ENCODE data around the gene PCDH10.

Gene PCDH10

DNA sequence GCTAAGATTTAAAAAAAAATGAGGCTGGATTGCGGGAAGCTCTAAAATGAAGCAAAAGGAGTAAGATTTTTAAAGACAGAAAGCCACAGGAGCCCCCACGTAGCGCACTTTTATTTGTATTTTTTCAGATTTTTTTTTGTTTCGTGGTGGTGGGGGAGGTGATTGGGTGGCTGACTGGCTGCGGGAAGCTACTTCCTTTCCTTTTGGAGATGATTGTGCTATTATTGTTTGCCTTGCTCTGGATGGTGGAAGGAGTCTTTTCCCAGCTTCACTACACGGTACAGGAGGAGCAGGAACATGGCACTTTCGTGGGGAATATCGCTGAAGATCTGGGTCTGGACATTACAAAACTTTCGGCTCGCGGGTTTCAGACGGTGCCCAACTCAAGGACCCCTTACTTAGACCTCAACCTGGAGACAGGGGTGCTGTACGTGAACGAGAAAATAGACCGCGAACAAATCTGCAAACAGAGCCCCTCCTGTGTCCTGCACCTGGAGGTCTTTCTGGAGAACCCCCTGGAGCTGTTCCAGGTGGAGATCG lies 908 bp downstream of the PCDH10 start:
- H3K4me2 ChIP-seq (ENCODE audit: low read depth, low read length, poor library complexity, severe bottlenecking), result no peak overlapping the region
- no peak for TF ChIP-seq EZH2phosphoT487 (conservative IDR thresholded peaks at IDR 0.05; ENCODE audit: low read length)
- TF ChIP-seq, protein P1, sequence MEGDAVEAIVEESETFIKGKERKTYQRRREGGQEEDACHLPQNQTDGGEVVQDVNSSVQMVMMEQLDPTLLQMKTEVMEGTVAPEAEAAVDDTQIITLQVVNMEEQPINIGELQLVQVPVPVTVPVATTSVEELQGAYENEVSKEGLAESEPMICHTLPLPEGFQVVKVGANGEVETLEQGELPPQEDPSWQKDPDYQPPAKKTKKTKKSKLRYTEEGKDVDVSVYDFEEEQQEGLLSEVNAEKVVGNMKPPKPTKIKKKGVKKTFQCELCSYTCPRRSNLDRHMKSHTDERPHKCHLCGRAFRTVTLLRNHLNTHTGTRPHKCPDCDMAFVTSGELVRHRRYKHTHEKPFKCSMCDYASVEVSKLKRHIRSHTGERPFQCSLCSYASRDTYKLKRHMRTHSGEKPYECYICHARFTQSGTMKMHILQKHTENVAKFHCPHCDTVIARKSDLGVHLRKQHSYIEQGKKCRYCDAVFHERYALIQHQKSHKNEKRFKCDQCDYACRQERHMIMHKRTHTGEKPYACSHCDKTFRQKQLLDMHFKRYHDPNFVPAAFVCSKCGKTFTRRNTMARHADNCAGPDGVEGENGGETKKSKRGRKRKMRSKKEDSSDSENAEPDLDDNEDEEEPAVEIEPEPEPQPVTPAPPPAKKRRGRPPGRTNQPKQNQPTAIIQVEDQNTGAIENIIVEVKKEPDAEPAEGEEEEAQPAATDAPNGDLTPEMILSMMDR (IDR thresholded peaks at IDR 0.05; ENCODE audit: insufficient read depth, low read length, poor library complexity, severe bottlenecking), result no peak

DNA sequence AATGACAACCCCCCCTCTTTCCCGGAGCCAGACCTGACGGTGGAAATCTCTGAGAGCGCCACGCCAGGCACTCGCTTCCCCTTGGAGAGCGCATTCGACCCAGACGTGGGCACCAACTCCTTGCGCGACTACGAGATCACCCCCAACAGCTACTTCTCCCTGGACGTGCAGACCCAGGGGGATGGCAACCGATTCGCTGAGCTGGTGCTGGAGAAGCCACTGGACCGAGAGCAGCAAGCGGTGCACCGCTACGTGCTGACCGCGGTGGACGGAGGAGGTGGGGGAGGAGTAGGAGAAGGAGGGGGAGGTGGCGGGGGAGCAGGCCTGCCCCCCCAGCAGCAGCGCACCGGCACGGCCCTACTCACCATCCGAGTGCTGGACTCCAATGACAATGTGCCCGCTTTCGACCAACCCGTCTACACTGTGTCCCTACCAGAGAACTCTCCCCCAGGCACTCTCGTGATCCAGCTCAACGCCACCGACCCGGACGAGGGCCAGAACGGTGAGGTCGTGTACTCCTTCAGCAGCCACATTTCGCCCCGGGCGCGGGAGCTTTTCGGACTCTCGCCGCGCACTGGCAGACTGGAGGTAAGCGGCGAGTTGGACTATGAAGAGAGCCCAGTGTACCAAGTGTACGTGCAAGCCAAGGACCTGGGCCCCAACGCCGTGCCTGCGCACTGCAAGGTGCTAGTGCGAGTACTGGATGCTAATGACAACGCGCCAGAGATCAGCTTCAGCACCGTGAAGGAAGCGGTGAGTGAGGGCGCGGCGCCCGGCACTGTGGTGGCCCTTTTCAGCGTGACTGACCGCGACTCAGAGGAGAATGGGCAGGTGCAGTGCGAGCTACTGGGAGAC lies 1.6 kb downstream of the PCDH10 start:
- no peak overlapping the region for H2AFZ ChIP-seq (ENCODE audit: low read depth, low read length, severe bottlenecking)
- H3K9me3 ChIP-seq (ENCODE audit: insufficient read depth, low read length), result no peaks in the 10 kb centered on the region
- H3K27me3 ChIP-seq (ENCODE audit: low read length), result no peaks in the 10 kb centered on the region
- H3K36me3 ChIP-seq (ENCODE audit: low read length), result no peaks in the 10 kb centered on the region
- H3K4me3 ChIP-seq (ENCODE audit: insufficient read depth, low read length, poor library complexity, severe bottlenecking), result no peak overlapping the region
- H3F3A ChIP-seq (ENCODE audit: insufficient read depth), result no peaks in the 10 kb centered on the region
- no peaks in the 10 kb centered on the region for H4K20me1 ChIP-seq (ENCODE audit: low read depth, low read length)
- no peak overlapping the region for H3K9ac ChIP-seq (ENCODE audit: low read length)
- TF ChIP-seq, protein P1 (IDR thresholded peaks at IDR 0.05; ENCODE audit: insufficient read depth, low read length, poor library complexity, severe bottlenecking), result no peak
- TF ChIP-seq EZH2phosphoT487 (conservative IDR thresholded peaks at IDR 0.05; ENCODE audit: low read length), result no peak
- H3K79me2 ChIP-seq (ENCODE audit: insufficient read depth, low read length), result no peaks in the 10 kb centered on the region
- no peak overlapping the region for H3K4me2 ChIP-seq (ENCODE audit: low read depth, low read length, poor library complexity, severe bottlenecking)
- H3K27ac ChIP-seq (ENCODE audit: low read depth, low read length), result no peak overlapping the region
- H3K9me2 ChIP-seq (replicated peaks; ENCODE audit: insufficient read depth, low read length), result no peaks in the 10 kb centered on the region

More for the DNA sequence above, 908 bp downstream of the PCDH10 start:
- Histone ChIP-seq H3K27me3 (ENCODE audit: low read length) (no peaks in the 10 kb centered on the region), H3K9ac (ENCODE audit: low read length) (no peak overlapping the region), H2AFZ (ENCODE audit: low read depth, low read length, severe bottlenecking) (no peak overlapping the region), H3K79me2 (ENCODE audit: insufficient read depth, low read length) (no peaks in the 10 kb centered on the region), H4K20me1 (ENCODE audit: low read depth, low read length) (no peaks in the 10 kb centered on the region), H3F3A (ENCODE audit: insufficient read depth) (no peaks in the 10 kb centered on the region), H3K9me2 (replicated peaks; ENCODE audit: insufficient read depth, low read length) (no peaks in the 10 kb centered on the region), H3K9me3 (ENCODE audit: insufficient read depth, low read length) (no peaks in the 10 kb centered on the region), H3K36me3 (ENCODE audit: low read length) (no peaks in the 10 kb centered on the region), H3K27ac (ENCODE audit: low read depth, low read length) (no peak overlapping the region), H3K4me3 (ENCODE audit: insufficient read depth, low read length, poor library complexity, severe bottlenecking) (no peak overlapping the region)

DNA sequence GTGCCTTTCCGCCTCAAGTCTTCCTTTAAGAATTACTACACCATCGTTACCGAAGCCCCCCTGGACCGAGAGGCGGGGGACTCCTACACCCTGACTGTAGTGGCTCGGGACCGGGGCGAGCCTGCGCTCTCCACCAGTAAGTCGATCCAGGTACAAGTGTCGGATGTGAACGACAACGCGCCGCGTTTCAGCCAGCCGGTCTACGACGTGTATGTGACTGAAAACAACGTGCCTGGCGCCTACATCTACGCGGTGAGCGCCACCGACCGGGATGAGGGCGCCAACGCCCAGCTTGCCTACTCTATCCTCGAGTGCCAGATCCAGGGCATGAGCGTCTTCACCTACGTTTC lies 2.2 kb downstream of the PCDH10 start:
- no peak overlapping the region for H3K27ac ChIP-seq (ENCODE audit: low read depth, low read length)
- no peaks in the 10 kb centered on the region for H4K20me1 ChIP-seq (ENCODE audit: low read depth, low read length)
- H3K79me2 ChIP-seq (ENCODE audit: insufficient read depth, low read length), result no peaks in the 10 kb centered on the region
- TF ChIP-seq EZH2phosphoT487 (conservative IDR thresholded peaks at IDR 0.05; ENCODE audit: low read length), result no peak
- TF ChIP-seq, protein P1 (IDR thresholded peaks at IDR 0.05; ENCODE audit: insufficient read depth, low read length, poor library complexity, severe bottlenecking), result no peak
- no peaks in the 10 kb centered on the region for H3K9me2 ChIP-seq (replicated peaks; ENCODE audit: insufficient read depth, low read length)
- no peaks in the 10 kb centered on the region for H3F3A ChIP-seq (ENCODE audit: insufficient read depth)
- H3K9ac ChIP-seq (ENCODE audit: low read length), result no peak overlapping the region
- H3K9me3 ChIP-seq (ENCODE audit: insufficient read depth, low read length), result no peaks in the 10 kb centered on the region
- H2AFZ ChIP-seq (ENCODE audit: low read depth, low read length, severe bottlenecking), result no peak overlapping the region
- no peaks in the 10 kb centered on the region for H3K36me3 ChIP-seq (ENCODE audit: low read length)
- no peak overlapping the region for H3K4me2 ChIP-seq (ENCODE audit: low read depth, low read length, poor library complexity, severe bottlenecking)
- no peaks in the 10 kb centered on the region for H3K27me3 ChIP-seq (ENCODE audit: low read length)
- H3K4me3 ChIP-seq (ENCODE audit: insufficient read depth, low read length, poor library complexity, severe bottlenecking), result no peak overlapping the region

Data from SU-DHL-6 (cell line).